Stimulated activated CD8-positive, alpha-beta memory T cell treated with anti-CD3 and anti-CD28 coated beads, Interleukin-15, amount 100 ng/mL, for 48 hours (primary cell): ENCODE measurements around the gene DHRS4.
"Not testable (repeated sequence)": the region's sequence is repeated elsewhere in the genome, so short reads cannot be mapped to it uniquely, and the experiment has no call there.

ENCODE experiments used
- DNase-seq, 2 donors: peaks; one replicate each; pipeline ENCODE4 v3.0.0-alpha.2; 2020; ENCODE audit warnings: low read depth in 2 of 2

The DHRS4 gene

DNA sequence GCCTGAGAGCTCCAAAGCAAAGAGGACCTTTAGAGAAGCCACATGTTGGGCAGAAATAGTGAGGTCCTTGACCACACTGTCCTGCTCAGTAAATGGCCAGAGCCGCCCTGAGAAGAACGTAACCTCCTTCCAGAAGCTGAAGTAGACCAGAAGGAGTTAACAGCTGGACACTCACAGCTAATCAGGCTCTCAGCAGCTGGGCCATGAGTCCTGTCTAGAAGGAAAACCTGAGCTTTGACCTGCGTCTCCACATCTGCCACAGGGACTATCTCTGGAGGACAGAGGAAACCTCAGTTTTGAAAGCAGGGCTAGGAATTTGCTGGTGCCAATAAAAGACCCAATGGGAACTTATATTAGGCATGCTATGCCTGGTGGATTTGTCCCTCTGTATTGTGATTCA, 12.3 kb upstream of the DHRS4 start:
- no peak for DNase-seq

DNA sequence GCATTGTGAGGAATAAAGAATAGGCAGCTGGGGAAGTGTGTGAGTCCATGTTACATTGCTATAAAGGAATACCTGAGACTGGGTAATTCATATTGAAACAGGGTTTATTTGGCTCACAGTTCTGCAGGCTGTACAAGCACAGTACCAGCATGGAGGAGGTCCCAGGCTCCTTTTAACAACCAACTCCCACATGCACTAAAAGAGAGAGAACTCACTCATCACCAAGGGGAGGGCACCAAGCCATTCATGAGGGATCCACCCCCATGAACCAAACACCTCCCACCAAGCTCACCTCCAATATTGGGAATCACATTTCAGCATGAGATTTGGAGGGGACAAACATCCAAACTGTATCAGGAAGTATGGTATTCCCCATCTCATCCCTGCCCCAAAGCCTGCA, 11.9 kb upstream of the DHRS4 start:
- no peak for DNase-seq

DNA sequence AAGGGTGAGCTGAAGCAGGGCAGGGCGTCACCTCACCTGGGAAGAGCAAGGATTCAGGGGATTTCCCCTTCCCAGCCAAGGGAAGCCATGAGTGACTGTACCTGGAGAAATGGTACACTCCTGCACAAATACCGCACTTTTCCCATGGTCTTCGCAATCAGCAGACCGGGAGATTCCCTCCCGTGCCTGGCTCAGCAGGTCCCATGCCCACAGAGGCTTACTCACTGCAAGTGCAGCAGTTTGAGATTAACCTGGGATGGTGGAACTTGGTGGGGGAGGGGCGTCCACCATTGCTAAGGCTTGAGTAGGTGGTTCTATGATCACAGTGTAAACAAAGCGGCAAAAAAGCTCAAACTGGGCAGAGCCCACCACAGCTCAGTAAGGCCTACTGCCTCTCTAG, 11.0 kb upstream of the DHRS4 start:
- DNase-seq, result no peak

DNA sequence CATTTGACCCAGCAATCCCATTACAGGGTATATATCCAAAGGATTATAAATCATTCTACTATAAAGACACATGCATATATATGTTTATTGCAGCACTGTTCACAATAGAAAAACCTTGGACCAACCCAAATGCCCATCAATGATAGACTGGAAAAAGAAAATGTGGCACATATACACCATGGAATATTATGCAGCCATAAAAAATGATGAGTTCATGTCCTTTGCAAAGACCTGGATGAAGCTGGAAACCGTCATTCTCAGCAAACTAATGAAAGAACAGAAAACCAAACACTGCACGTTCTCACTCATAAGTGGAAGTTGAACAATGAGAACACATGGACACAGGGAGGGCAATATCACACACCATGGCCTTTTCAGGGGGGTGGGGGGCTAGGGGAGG, 4.5 kb upstream of the DHRS4 start:
- DNase-seq, result not testable (repeated sequence)

DNA sequence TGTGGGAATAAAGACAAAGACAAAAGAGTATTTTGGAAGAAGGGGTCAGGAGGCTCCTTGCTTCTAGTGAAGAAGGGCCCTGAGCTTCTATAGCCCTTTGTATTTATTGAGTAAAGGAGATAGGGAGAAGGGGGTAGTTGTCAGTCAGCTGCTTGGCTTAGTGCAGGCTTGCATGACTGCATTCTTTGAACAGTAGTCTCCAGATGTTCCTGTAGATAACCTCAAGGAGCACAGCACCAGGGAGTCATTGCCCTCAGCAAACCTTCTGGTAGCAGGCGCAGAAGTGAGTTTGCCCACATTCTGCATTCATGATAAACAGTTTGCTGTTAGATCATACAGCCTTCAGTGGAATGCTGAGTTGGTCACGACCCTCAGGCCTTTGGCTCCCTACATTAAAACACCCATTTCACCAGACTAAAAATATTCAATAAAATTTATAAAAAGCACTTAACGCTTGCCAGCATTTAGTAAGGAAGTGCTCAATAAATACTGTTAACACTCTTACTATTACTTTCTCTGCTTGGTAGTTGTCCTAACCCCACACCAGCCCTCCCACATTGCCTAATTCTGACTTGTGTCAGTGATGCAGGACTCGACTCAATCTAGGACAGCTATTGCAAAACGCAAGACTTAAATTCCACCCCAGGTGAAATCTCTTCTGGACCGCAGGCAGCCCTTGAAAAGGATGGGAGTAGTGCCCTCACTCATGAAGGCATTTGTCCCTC, 3.0 kb upstream of the DHRS4 start:
- no peak for DNase-seq

DNA sequence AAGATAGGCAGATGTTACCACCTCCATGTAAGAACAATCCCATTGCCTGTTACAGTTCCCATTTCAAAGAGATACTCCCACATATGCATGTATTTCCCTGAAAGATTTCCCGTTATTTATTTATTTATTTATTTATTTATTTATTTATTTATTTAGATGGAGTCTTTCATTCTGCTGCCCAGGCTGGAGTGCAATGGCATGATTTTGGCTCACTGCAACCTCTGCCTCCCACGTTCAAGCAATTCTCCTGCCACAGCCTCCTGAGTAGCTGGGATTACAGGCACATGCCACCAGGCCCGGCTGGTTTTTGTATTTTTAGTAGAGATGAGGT, 2.5 kb upstream of the DHRS4 start:
- DNase-seq, result not testable (repeated sequence)

DNA sequence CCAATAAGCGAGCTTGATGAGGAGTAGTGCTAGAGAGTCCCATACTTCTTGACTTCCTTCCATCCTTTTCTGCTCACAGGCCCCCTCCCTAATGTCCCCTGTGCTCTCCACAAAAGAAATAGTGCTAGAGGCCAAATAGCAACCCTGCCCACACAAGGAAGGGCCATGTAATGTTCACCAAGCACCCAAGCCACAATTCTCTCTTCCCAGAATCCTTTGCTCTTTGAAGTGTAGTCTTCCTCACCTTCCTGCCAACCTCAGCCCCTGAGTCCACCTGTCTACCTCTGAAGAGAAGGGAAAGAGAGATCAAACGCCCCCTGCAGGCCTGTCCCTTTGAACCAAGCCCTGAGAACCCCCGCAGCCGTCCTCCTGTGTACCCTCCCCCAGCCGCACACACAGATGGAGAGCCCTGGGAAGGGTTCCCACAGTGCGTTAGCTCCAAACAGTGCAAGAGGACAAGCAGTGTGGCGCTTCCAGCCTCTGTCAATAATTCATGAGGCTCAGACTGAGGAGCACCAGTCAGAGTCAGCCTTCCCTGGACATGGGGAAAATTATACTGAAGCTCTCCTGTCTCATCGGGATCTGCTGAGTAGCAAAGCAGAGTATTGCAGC, 1.9 kb upstream of the DHRS4 start:
- no peak for DNase-seq

DNA sequence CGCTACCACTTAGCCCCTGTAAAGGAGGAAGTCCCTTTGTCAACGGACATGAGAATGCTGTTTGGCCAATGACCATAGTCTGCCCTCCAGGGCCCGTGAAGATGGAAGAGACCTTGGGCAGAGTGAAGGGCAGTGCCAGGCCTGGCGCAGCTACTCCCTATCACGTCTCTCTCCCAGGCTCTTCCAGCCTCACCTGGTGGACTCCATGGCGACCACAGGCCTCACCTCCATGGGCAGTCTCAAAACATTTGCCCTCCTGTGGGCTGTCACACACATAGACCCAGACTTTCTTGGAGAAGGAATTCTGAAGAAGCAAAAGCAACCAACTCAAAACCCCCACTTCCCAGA, 480 bp upstream of the DHRS4 start:
- not testable (repeated sequence) for DNase-seq

DNA sequence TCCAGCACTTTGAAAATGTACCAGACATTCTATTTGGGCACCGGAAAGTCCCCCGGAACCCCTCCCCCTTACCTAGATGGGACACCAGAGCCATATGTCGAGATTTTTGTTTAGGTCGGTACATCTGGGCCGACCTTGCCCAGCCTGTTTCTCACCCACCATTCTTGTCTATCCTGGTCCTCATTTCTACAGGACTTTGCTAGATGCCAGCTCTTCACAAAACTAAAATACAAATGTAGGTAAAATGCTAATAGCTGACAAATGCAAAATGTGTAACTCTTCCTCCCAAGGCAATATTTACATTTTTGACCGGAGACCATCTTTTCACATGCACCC, 677 bp downstream of the DHRS4 start:
- not testable (repeated sequence) for DNase-seq

DNA sequence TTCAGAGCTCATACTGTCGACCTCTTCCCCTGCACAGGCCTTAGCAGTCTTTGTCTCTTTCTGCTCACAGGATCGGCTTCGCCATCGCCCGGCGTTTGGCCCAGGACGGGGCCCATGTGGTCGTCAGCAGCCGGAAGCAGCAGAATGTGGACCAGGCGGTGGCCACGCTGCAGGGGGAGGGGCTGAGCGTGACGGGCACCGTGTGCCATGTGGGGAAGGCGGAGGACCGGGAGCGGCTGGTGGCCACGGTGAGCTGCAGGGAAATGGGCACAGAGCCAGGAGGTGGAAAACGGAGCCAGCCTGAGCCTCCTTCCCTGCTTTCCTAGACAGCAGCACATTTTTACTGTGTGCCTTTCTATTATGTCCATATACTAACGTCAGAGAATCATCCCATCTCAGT, 1.4 kb downstream of the DHRS4 start:
- not testable (repeated sequence) for DNase-seq

DNA sequence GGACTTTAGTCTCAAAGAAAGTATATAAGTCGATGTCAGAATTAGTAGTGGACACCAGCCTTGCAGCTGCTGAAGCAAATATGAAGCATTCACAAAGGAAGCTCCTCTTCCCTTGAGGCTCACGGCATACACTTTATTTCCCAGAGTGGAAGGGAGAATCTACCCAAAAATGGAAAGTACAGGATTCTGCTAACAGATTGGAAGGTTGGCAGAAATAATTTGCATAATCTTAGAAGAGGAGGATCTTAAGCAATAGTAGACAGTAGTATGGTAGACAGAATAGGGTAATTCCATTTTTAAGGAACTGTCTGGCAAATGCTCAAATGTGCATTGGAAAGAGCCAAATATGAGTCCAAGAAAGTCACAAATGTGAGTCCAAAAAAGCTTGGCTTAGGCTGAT, 2.2 kb downstream of the DHRS4 start:
- not testable (repeated sequence) for DNase-seq

DNA sequence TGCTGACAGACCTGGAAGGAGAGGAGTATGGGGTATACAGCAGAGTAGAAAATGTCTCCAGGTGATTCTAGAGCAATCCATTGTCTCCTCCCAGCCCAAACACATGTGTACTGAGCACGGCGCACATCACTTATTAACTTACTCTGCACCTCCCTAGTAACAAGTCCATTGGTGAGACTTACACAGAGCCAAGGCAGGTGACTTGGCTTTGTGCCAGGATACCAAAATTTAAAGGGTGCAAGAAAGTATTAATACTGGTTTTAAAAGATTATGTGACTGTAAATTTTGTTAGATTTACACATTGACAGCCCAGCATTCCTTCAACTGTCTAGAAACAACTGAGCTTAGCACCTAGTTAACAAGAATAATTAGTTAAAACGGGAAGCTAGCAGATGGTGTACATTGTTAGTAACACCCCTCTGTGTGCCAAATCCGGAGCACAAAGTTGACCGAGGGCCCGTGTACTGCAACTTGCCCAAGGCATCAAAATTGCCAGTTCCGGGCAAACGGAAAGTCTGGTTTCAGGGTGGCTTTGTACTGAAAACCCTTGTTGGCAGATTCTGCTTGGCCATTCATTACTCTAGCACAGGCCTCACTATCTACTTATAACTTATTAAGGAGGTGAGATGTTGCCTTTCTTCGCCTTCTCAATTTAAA, 4.5 kb downstream of the DHRS4 start:
- not testable (repeated sequence) for DNase-seq

DNA sequence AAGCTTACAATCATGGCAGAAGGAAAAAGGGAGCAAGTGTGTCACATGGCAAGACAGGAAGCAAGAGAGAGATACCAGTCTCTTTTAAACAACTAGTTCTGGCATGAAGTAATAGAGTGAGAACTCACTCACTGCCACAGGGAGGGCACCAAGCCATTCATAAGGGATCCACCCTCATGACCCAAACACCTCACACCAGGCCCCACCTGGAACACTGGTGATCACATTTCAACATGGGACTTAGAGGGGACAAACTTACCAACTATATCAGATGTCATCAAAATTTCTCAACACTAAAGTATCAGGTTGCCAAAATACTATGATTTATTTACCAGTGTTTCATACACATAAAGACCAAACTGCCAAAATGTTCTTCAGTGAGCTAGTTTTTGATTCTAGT, 7.3 kb downstream of the DHRS4 start:
- DNase-seq, result not testable (repeated sequence)

DNA sequence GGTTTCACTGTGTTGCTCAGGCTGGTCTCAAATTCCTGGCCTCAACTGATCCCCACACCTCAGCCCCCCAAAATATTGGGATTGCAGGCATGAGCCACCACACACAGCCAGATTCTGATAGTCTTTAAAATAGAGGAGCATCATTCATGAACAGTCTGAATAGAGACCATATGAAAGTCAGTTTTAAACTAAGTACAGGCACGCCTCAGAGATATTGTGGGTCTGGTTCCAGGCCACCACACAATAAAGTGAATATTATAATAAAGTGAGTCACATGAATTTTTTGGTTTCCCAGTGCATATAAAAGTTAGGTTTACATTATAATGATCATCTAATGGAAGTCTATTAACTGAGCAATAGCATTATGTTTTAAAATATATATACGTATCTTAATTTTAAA, 8.1 kb downstream of the DHRS4 start:
- not testable (repeated sequence) for DNase-seq

DNA sequence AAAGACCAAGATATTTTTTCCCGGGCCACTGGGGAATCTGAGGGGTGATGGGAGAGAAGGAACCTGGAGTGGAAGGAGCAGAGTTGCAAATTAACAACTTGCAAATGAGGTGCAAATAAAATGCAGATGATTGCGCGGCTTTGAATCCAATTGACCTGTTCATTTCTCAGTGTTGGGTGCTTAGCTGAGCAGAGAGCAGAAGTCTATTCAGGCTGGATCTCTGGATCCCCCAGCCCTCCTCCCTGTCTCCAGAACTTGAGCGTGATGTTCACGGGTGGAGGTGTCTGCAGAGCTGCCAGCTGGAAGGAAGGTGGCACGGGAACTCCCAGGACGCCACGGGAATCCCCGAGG, 15.5 kb downstream of the DHRS4 start:
- DNase-seq, result not testable (repeated sequence)

DNA sequence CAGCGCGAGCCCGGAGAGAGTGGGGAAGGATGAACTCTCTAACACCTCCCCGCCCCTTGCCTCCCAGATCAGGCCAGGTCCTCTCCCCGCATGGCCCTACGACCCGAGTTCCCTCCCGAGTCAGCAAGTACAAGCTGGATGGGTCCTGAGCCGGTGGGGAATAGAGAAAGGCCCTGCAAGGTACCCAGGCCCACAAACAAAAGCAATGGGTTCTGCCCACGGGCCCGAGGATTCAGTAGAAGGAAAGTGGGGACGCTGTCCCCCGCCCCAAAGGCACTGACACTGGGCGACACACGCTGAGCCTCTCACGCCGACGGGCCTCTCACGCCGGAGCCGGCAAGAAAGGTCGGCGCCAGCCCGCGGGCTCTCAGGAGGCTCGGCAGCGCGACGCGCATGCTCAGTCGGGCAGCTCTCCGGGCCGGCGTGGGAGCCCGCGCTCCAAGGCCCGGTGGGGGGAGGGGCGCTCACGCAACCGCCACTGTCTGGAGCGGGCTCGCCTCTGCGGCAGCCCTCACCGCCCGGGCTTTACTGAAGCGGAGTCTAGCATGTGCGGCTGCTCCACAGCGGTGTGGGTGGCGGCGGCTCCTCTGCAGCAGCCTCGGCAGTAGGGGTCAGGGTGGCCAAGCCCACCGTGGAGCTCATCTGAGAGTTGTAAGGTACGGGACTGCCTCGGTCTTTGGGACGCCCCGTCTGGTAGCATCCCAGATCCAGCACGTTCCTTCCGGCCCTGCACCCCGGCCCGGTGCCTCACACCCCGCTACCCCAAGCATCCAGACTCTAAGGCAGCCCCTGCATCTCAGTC, 16.1 kb downstream of the DHRS4 start:
- DNase-seq, result peak; percentile 33 to 42

DNA sequence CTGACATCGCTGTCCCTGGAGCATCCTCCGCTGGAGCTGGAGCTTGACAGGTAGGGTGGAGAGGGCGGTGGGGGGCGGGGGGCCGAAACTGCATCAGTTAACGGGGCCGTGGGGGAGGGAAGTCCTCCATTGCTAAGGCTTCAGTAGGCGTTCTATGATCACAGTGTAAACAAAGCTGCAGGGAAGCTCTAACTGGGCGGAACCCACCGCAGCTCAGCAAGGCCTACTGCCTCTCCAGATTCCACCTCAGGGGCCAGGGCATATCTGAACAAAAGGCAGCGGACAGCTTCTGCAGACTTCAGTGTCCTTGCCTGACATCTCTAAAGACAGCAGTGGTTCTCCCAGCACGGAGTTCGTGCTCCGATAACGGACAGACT, 16.7 kb downstream of the DHRS4 start:
- DNase-seq, result not testable (repeated sequence)

DNA sequence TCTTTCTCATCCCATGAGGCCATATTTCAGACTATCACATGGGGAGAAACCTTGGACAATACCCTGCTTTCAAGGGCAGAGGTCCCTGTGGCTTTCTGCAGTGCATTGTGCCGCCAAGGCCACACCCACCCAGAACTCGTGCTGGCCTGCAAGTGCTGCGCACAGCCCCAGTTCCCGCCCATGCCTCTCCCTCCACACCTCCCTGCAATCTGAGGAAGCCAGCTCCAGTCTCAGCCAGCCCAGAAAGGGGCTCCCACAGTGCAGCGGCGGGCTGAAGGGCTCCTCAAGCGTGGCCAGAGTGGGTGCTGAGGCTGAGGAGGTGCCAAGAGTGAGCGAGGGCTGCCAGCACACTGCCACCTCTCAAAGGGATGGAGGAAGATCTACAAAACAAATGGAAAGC, 19.6 kb downstream of the DHRS4 start:
- DNase-seq, result not testable (repeated sequence)

DNA sequence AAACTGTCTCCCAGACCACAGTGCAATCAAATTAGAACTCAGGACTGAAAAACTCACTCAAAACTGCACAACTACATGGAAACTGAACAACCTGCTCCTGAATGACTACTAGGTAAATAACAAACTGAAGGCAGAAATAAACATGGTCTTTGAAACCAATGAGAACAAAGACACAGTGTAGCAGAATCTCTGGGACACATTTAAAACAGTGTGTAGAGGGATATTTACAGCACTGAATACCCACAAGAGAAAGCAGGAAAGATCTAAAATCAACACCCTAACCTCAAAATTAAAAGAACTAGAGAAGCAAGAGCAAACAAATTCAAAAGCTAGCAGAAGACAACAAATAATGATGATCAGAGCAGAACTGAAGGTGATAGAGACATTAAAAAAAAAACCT, 20.5 kb downstream of the DHRS4 start:
- not testable (repeated sequence) for DNase-seq

DNA sequence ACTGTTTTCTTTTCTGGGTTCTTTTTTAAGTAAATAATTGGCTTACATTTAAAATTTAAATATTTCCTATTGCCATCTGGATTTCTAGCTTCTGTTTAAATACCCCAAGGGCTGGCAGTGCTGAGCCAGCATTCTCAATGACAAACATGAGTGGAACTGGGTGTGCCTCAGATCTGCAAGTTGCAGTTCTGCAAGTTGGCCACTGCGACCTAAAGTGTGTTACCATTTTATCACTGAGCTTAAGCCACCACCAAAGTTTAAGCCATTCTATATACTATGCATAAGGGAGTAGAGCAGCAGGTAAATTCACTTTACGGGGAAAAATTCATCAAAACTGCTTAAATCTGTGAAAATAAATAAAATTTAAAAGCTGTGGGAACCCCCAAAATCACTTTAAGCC, 23.6 kb downstream of the DHRS4 start:
- DNase-seq, result not testable (repeated sequence)

DNA sequence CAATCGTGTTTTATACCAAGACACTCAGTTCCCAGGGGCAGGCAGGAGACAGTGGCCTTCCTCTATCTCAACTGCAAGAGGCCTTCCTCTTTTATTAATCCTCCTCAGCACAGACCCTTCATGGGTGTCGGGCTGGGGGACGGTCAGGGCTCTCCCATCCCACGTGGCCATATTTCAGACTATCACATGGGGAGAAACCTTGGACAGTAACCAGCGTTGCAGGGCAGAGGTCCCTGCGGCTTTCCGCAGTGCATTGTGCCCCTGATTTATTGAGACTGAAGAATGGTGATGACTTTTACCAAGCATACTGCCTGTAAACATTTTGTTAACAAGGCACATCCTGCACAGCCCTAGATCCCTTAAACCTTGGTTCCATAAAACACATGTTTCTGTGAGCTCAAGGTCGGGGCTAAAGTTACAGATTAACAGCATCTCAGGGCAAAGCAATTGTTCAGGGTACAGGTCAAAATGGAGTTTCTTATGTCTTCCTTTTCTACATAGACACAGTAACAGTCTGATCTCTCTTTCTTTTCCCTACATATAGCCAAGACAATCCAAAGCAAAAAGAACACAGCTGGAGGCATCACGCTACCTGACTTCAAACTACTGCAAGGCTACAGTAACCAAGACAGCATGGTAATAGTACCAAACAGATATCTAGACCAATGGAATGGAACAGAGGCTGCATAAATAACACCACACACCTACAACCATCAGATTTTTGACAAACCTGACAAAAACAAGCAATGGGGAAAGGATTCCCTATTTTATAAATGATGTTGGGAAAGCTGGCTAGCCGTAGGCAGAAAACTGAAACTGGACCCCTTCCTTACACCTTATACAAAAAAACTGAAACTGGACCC, 28.6 kb downstream of the DHRS4 start:
- not testable (repeated sequence) for DNase-seq
